Central memory CD4-positive, alpha-beta T cell (primary cell): ENCODE measurements around the gene TBCA.
"Not testable (repeated sequence)": the region's sequence is repeated elsewhere in the genome, so short reads cannot be mapped to it uniquely, and the experiment has no call there.

Source experiments
- DNase-seq: peaks from one replicate; pipeline ENCODE4 v3.0.0; 2022

TBCA gene

DNA sequence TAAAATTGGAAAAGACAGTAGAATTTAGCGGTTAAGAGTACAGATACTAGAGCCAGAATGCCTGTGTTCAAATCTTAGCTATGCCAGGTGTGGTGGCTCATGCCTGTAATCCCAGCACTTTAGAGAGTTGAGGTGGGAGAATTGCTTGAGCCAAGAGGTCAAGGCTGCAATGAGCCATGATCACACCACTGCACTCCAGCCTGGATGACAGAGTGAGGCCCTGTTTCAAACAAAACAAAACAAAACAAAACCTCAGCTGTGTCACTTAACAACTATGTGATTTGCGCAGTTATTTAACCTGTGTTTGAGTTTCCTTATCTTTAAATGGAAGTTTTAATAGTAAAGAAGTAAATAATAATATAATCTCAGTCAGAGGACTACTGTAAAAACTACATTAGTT lies 68.3 kb downstream of the TBCA start:
- no peak for DNase-seq

DNA sequence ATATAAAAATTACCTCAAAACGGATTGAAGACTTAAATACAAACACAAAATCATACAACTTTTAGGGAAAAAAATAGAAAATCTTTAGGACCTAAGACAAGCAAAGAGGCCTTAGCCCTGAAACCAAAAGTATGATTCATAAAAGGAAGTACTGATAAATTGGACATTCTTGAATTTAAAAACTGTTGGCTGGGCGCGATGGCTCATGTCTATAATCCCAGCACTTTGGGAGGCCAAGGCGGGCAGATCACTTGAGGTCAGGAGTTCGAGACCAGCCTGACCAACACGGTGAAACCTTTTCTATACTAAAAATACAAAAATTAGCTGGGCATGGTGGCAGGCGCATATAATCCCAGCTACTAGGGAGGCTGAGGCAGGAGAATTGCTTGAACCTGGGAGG lies 76.6 kb downstream of the TBCA start:
- not testable (repeated sequence) for DNase-seq

DNA sequence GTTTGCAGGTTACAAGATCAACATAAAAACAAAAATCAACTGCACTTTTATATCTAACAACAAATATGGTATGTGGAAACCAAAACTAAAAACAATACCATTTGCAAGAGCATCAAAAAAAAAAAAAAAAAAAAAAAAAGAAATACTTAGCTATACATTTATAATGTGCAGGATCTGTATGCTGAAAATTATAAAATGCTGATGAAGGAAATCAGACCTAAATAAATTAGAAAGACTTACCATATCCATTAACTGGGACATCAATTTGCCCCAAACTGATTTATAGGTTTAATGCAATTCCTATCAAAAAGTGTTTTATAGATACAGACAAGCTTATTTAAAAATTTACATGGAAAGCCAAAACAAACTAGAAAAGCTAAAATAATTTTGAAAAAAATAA lies 77.2 kb downstream of the TBCA start:
- DNase-seq: no peak

DNA sequence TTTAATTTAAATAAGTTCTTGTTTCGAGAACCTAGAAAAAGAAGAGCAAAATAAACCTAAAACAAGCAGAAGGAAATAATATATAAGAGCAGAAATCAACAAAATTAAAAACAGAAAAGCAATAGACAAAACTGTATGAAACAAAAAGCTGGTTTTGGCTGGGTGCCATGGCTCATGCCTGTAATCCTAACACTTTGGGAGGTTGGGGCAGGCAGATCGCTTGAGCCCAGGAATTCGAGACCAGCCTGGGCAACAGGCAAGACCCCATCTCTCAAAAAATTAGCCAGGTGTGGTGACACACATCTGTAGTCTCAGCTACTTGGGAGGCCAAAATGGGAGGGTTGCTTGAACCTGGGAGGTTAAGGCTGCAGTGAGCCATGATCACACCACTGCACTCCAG lies 78.4 kb downstream of the TBCA start:
- no peak for DNase-seq

DNA sequence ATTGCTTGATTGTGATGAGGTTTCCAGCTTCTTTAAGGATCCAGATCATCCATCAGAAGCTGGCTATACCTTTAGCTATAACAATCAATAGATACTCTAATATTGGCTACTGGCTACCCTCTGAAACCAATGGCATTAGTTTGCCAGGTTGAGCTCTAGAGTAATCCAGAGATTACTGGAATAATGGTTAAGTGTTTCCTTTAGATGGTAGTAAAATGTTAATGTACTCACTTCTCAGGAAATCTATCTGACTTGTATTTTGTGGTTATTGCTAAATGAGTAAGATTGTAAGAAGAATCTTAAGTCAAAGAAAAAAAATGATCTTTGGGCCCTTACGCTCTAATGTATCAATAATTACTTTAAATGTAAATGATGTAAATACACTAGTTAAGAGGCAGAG lies 80.0 kb downstream of the TBCA start:
- DNase-seq: no peak

DNA sequence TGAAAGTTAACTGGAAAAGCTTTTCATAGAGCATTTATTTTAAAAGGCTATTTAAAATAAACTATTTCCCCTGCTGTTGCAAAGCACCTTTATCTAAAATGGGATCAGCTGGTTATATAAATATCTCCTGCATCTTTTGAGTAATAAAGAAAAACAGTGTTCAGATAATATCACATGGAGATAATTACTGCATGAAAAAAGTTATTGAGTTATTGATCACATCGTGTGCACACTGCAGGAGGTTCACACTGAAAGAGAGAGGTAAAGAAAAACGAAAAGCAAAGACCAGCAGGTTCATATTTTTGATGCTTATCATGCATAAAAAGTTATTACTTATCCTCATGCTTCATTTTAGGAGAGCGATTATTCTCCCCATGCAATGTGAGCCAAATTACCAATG lies 82.2 kb downstream of the TBCA start:
- no peak for DNase-seq

DNA sequence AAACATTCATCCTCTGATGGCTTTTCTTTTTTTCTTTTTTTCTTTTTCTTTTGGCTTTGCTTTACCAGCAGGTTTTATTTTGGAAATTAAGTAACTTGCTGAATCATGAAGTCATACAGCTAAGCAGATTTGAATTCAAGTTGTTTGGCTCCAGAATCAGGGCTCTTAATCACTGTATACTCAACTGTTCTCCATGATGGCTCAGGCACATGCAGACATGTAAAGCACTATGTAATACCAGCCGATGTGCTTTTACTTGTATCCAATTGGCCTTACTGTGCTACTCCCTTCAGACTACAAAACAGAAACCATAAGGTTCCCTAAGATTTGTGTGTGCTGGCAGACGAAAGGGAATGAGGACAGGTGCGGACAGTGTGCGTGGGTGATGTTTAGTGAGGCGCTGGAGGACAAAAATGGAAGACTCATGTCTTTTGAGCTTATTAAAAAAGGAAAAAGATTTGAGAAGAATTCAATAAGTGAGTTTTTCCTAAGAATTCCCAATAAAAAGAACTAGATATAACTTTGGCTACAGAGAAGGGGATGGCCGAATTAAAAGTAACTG lies 92.9 kb downstream of the TBCA start:
- no peak for DNase-seq

DNA sequence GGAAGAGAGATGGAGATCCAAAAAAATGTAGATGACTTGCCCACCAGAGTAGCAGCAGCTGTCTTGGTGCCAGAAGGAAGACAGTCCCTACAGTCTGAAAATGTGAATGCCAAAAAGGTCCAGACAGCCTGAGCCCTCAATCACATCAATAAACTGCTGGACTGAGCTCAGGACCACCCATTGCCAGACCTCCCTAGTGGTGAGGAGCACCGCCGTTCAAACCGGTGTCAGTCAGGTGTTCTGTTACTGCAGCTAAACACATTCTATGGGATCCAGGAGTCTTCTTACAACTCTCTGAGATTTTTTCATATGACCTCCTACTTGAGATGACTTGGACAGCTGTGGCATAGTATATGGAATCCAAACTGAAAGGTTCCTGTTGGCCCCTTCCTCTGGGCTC lies 105.6 kb downstream of the TBCA start:
- no peak for DNase-seq

DNA sequence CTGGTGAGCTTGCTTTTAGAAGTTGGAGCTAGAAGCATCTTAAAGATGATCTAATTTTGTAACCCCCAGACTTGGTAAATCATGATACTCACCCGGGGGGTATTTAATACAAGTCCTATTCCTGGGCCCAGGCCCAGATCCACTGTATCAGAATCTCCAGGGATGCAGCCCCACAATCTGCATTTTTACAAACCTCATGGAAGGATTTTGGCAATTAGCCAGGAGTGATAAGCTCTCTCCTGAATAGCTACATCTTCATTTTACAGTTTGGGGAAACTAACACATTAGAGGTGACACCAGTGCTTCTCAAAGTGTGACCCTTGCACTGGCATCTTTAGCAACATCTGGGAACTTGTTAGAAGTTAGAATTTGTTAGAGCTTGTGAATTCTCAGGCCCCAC lies 106.5 kb downstream of the TBCA start:
- no peak for DNase-seq

DNA sequence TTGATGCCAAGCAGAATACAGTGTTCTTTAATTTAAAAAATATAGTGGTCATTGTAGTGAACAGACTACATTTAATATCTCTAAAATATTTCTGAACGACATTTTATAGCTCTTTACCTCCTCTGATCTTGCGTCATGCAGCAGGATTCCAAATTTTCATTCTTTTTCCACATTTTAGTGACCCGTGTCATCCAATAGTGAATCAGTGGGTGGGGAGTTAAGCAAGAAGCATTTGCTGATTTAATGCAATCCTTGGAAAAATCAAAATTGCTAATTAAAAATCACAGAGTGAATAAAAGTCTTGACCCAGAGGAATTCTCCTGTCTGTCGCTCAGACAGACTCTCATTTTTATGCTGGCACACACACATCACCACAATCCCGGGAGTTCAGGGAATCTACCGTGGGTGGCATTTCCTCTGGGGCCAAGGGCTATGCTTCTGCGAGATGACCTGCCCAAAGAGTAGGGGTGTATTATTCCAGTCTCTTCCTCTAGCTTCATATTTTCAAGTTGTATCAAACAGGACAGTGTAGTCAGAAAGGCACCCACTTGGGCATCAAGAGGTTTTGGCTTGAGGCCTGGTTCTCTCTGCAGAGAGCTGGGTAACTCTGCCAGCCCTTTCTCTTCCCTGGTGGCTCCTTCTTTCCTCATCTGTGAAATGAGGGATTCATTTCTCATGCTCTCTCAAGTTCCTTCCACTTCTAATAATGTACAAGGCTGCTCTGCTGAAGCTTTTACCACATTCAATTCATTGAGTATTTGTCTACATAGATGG lies 112.9 kb downstream of the TBCA start:
- no peak for DNase-seq

DNA sequence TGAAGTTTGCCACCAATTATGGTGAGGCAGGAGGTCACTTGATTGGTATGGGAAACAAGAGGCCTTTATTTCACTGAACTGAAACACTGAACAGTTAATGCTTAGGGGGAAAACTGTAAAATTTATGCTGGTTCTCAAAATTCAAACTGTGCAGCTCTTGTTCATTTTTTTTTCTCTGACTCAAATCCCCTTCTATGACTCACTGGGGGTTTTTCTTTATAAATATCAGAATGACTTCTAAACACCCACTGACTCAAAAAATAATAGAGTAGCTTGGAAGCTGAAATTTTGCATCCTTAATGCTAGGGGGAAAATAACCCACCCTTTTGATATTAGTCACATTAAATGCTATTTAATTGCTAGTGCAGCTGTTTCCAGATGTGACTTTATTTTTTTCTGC lies 113.5 kb downstream of the TBCA start:
- DNase-seq: no peak

DNA sequence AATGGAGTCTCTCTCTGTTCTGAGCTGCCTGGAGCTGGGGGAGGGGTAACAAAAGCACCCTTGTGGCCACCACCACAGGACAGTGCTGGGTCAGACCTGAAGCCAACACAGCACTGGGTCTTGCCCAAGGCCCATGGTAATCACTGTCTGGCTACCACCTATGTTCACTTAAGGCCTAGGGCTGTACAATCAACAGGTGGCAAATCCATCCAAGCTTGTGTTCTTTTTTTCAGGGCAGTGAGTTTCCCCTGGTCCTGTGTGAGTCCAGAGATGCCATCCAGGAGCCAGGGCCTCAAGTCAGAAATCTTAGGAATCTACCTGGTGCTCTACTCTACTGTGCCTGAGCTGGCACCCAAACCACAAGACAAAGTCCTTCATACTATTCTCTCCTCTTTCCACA lies 117.5 kb downstream of the TBCA start:
- no peak for DNase-seq

DNA sequence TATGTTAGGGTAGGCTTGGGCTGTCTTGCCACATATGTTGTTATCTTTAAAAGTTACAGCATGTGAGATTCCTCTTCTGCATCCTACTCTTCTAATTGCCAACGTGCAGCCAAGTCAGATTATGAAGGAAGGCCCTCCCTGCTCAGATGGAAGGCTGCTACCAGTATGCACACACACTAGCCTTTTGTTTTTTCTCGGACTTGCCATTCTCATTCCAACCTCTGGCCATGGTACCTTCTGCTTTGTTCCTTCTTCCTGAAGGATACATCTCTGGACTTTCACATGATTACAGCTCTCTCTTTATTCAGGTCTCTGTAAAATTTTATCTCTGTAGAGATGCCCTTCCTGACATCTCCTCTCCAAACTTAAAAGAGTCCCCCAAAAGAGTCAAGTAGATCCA lies 124.8 kb downstream of the TBCA start:
- no peak for DNase-seq

DNA sequence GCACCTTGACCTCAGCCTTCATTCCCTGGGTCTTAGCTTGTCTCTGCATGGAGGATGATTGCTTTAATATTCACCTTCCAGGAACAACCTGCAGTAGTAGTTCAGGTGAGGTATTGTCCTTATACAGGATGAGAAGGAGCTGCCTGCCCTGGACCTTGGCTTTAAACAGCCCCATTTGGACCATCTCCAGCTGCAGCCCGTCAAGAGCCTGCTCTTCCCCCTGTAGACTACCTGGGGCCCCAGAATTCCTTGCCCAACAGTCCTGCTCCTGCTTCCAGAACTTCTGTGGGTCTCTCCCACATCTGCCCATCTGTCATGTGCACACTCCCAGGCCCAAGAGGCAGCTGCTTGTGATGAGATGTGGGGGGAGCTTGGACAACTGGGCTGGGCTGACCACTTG lies 125.5 kb downstream of the TBCA start:
- no peak for DNase-seq

DNA sequence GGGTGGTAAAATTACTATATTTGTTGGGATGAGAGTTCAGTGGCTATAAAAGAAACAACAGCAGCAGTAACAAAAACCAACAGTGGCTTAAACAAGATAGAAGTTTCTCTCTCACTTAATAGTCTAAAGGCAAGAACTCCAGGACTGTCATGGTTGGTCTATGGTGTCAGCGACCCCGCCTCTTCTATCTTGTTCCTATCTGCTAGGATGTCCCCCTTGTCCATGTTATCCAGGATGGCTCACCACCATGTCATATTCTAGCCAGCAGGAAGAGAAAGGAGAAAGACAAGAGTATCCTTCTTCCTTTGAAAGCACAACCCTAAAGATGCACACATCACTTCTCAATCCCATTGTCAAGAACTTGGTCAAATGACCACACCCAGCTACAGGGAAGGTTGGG lies 126.4 kb downstream of the TBCA start:
- no peak for DNase-seq

DNA sequence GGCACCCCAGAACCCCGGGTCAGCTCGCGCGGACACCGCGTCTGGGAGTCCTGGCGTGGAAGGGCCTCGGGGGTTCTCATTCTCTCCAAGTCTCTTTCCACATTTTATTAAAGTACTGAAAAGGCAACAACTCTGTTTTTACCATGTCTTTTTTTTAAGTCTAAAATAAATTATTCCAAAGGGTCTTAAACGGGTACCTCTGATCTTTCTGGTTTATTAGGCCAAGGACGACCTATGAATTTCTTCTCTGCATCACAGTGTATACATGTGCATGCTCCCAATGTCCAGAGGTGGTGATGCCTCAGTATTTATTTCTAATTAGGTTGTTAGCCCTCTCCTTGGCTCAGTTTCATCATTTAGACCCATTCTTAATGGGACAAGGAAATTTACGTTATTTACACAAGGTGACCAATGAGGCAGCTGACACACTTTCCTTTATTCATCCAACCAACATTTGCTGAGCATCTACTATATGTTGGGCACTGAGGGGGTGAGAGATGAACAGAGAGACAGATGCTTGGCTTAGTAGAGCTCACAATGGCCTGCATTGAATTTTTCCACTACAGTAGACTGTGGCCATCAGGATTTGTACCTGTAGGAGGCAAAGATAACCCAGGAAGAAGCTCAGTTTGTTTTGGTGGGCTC lies 130.0 kb downstream of the TBCA start:
- DNase-seq: no peak

DNA sequence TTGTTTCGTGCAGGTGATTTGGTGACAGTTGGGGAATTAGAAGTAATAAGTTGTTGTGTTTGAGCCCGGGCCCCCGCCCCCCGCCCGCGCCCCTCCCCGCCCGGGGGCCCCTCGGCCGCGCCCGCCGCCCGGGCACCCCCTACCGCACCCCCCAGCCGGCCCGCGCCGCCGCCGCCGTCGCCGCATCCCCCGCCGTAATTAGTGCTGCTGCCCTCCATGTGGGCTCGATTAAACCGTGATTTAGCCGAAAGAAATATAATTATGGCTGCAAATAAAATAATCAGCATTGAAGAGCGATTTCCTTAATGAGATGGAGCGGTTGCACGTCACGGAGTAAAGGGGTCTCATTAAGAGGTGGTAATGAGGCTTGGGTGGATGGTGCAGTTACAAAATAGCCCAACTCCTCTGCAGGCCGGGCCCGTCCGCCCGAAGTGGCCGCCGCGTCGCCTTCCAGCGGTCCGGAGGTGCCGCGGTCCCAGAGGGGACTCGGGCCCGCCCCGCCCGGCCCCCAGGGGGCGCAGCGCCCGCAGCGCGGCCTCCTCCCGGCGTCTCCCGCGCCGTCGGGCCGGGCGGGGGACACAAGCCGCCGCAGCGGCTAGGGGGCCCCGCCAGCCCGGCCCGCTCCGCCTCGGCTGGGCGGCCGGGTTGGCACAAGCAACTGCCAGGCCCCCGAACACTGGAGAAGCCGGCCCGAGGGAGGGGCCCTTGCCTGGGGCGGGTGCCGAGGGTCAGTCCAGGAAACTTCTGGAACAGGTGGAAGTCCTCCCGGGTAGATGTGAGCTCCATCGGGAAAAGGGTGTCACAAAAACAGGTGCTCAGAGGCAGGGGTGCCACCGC lies 130.8 kb downstream of the TBCA start:
- peak; percentile 25 for DNase-seq

DNA sequence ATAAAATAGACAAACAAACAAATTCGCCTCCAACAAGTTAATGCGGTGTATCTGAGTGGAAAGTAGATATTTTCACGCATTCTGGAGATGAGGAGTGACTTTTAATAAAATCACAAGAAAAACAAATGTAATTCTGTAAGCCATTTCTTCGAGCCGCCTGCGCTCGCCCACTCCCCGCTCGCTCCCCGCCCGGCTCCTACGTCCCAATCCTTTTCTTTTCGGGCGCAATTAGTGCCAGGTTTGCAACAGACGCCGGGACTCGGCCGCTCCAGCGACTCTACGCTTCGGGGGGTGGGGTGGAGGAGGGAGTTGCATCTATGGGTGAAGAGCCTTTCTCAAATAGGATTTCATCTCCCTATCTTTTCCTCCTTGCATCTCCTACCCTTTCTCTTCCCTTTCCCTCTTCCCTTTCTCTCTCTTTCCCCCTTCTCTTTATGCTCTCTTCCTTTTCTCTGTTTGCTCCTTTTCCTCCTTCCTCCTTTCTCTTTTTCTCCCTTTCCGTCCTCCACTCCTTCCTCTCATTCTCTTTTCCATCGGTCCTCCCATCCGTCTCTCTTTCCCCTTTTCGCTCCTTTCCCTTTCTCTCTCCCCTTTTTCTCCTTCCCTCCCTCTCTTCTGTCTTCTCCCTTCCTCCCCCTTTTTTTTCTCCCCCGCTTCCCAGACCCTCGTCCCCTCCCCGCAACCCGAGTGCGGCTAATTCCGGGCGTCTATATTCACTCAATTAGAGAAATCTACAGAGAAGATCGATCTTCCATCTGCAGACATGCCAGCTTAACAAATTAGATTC lies 131.6 kb downstream of the TBCA start:
- DNase-seq: no peak

DNA sequence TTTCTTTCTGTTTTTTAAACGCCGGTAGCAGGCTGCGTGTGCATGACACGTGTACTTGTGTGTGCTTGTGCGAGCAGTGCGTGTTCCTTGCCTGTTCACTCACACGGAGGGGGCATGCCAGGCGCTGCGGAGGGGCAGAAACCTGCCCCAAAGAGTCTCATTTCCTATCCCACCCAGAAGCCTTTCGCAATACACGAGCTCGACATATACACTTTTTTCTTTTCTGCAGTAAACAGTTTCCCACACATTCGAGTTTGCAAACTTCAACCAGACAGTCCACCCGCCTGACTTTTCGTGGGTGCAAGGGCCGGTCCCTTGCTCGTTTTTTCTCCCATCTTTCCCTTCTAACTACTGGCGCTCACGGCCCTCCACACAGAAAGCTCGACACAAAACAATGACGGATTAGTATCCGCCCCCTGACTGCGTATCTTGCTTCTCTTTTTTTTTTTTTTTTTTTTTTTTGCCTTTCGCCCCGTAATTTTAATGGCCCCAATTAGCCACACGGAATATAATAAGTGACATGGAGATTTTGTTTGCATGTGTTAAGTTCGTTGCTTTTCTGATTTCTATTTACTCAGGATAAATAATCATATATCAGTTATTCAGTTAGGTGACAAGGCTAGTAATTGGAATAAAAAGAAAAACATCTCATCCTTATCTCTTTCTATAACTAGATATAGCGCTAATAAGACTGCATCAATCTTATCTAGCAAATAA lies 132.3 kb downstream of the TBCA start:
- DNase-seq: no peak

DNA sequence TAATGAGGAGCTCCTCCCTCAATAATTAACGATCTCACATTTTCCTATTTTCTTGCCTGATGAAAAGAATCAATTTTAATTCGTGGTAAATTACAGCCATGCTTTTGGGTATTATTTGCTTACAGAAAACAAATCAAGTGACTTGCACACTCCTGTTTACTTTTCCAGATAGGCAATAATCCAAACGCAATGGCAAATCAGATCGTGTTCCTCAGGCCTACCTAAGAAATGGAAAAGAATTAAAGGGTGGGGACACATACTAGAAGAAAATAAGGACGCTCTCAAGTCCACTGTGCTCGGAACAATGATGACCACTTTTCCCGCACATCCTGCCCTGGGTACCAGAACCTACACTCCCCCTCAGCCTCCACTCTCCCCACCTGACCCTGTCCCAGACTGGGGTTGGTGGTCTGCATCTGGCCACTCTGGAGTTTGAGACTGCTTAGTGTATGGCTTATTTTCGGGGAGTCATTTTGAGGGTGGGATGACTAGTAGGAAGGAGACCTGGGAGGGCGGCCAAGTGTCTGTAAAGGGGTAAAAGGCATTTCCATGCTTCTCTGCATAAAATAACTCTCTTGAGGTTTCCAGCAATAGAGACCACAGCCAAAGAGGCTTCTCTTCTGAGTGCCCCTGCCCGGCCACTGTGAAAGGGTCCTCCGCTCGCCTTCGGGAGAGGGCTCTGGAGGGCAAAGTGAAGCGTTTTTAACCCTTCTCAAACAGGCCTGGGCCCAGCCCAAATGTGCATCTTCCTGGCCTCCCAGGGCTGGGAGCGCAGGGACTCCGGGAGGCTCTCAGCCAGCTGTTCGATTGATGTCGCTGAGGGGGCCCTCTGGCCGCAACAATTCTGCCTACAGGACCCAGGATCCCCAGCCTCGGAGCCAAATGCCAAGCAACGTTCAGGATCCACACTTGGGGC lies 133.1 kb downstream of the TBCA start:
- DNase-seq: no peak
